Measurements from ENCODE around the gene MAFG.
A peak's percentile ranks its signal among the peaks of the same experiment; 100 is the strongest.

The MAFG gene

DNA sequence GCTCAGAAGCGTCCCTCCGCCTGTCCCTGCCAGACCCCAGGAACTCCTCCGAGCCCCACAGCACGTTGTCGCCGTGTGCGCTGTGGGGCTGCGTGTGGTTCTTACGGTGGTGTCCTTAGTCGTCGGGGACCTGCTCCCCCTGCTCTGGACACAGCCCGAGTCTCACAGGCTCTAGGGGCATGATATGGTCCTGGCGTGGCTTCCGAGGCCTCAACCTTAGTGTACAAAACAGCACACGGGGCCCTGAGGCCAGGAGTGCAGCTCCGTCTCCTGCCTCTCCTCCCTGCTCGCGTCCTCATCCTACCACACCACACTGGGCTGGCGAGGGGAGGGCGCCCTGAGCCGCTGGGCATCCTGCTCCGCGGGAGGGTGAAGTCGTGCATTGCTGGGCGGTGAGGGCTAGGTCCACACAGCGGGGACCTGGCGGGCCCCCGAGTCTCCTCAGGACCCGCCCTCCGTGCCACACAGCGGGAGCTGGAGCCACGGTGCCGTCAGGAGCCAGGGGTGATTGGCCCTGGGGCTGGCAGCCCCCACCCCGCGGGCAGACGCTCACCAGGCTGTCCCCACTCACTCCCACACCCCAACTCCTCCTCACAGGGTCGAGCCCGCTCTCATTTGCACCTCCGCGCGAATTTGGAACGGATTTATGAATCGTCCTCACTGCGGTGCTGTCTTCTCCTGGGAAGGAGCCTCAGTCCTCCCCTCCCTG is 1.2 kb upstream of the MAFG start:
- no peak overlapping the region for H3K27ac ChIP-seq (ENCODE audit: low read depth in 2 of 2, low read length in 2 of 2)
- peaks cover 3 to 10% of the 10 kb centered on the region in 2 donors for H3K27me3 ChIP-seq (ENCODE audit: control insufficient read depth in 2 of 2, insufficient read depth in 2 of 2, low read length in 2 of 2)
- H3K9me3 ChIP-seq (ENCODE audit: control insufficient read depth in 2 of 2, low read length in 2 of 2), result no peaks in the 10 kb centered on the region
- peak overlapping the region in 1 of 2 donors; percentile 24 for H3K9ac ChIP-seq (ENCODE audit: low read depth in 1 of 2, low read length in 2 of 2)
- peak overlapping the region; percentile 45 to 55 for H3K4me3 ChIP-seq (ENCODE audit: low read length in 2 of 2)
- peaks cover 35 to 37% of the 10 kb centered on the region in 2 donors for H3K4me1 ChIP-seq (ENCODE audit: control insufficient read depth in 2 of 2, insufficient read depth in 2 of 2, low read length in 2 of 2)
- H3K36me3 ChIP-seq (ENCODE audit: control insufficient read depth in 2 of 2, insufficient read depth in 2 of 2, low read length in 2 of 2), result no peaks in the 10 kb centered on the region

DNA sequence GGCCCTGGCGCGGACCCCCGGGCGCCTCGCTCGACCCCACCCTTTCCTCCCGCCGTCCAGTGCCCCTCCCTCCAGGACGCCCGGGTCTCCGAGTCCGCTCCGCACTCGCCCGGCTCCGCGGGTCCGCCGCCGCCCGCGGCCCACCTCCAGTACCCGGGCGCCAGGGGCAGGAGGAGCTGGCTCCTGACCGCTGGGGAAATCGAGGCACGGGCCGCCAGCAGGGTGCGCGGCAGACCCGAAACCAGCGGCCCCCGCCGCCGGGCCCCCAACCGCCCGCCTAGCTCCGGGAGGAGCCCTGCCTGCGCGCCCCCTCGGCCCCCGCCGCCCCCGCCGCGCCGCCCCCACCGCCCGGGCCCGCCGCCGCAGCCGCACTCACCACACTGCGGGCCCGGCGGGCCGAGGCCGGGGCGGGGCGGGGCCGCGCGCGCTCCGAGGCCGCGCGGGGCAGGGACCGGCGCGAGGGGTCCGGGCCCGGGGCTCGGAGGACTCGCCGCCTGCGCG is 333 bp downstream of the MAFG start:
- Histone ChIP-seq H3K4me3 (ENCODE audit: low read length in 2 of 2) (peak overlapping the region; percentile 75 to 76), H3K27ac (ENCODE audit: low read depth in 2 of 2, low read length in 2 of 2) (peak overlapping the region; percentile 95 to 97), H3K36me3 (ENCODE audit: control insufficient read depth in 2 of 2, insufficient read depth in 2 of 2, low read length in 2 of 2) (peaks cover 2 to 3% of the 10 kb centered on the region in 2 donors), H3K9me3 (ENCODE audit: control insufficient read depth in 2 of 2, low read length in 2 of 2) (no peaks in the 10 kb centered on the region), H3K4me1 (ENCODE audit: control insufficient read depth in 2 of 2, insufficient read depth in 2 of 2, low read length in 2 of 2) (peaks cover 44 to 50% of the 10 kb centered on the region in 2 donors), H3K9ac (ENCODE audit: low read depth in 1 of 2, low read length in 2 of 2) (peak overlapping the region; percentile 76 to 77), H3K27me3 (ENCODE audit: control insufficient read depth in 2 of 2, insufficient read depth in 2 of 2, low read length in 2 of 2) (peaks cover 3 to 10% of the 10 kb centered on the region in 2 donors)

DNA sequence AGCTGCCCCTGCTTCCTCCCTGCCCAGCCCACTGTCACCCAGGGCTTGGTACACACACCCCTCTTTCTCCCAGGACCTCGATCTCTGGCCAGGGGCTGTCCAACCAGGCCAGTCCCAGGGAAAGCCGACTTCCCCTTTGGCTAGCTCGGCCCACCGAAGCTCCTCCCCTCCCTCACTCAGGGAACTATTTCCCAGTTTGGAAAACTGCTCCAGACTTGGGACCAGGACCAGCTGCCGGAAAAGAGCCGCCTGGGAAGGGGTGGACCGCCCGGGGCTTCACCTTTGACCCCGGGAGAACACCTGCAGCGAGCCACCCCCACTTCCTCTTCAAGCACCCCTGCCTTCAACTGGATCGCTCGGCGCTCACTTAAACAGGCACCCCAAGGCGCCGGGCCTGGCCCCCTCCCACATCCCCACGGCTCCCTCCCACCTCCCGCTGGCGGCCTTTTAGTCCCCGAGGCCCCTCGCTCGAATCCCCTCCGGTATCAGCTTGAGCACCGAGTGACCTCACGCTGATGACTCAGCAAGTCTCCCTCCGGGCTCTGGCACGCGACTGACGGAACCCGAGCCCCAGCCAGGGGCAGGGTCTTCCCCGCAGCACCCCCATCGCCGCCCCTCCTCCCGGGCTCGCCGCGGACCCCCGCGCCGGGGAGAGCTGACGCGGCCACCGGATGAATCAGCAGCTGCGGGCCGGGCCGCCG is 934 bp downstream of the MAFG start:
- Histone ChIP-seq H3K9ac (ENCODE audit: low read depth in 1 of 2, low read length in 2 of 2) (peak overlapping the region; percentile 76 to 77), H3K4me3 (ENCODE audit: low read length in 2 of 2) (peak overlapping the region; percentile 75 to 76), H3K27me3 (ENCODE audit: control insufficient read depth in 2 of 2, insufficient read depth in 2 of 2, low read length in 2 of 2) (peaks cover 3 to 10% of the 10 kb centered on the region in 2 donors), H3K9me3 (ENCODE audit: control insufficient read depth in 2 of 2, low read length in 2 of 2) (no peaks in the 10 kb centered on the region), H3K36me3 (ENCODE audit: control insufficient read depth in 2 of 2, insufficient read depth in 2 of 2, low read length in 2 of 2) (peaks cover 7% of the 10 kb centered on the region in 2 donors), H3K4me1 (ENCODE audit: control insufficient read depth in 2 of 2, insufficient read depth in 2 of 2, low read length in 2 of 2) (peaks cover 43 to 51% of the 10 kb centered on the region in 2 donors), H3K27ac (ENCODE audit: low read depth in 2 of 2, low read length in 2 of 2) (peak overlapping the region; percentile 95 to 97)

DNA sequence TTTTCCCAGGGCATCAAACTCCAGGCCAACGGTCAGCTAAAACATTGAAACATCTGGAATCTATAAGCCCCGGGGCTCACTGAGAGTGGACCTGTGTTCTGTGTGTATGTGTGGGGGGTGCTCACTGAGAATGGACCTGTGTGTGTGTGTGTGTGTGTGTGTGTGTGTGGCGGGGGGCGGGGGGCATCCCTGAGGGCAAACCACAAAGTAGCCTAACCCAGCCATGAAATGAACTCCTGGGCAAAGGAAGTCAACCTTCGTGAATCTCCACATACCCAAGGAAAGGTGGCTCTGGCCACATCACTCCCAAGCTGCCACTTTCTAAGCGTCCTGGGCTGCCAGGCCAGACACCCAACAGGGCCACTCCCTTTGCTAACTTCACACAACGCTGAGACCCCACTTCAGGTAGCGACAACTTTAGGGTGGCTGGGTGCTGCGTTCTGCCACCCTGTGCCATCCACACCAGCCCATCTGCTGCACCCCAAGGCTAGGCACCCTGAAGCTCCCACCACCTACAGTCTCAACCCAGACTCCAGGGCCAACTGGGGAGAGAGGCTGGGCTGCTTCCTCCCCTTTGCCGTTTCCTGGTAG is 1.6 kb downstream of the MAFG start:
- peak overlapping the region; percentile 76 to 77 for H3K9ac ChIP-seq (ENCODE audit: low read depth in 1 of 2, low read length in 2 of 2)
- H3K4me3 ChIP-seq (ENCODE audit: low read length in 2 of 2), result peak overlapping the region; percentile 75 to 76
- H3K27me3 ChIP-seq (ENCODE audit: control insufficient read depth in 2 of 2, insufficient read depth in 2 of 2, low read length in 2 of 2), result peaks cover 3 to 10% of the 10 kb centered on the region in 2 donors
- H3K4me1 ChIP-seq (ENCODE audit: control insufficient read depth in 2 of 2, insufficient read depth in 2 of 2, low read length in 2 of 2), result peaks cover 41 to 50% of the 10 kb centered on the region in 2 donors
- peaks cover 7 to 10% of the 10 kb centered on the region in 2 donors for H3K36me3 ChIP-seq (ENCODE audit: control insufficient read depth in 2 of 2, insufficient read depth in 2 of 2, low read length in 2 of 2)
- H3K27ac ChIP-seq (ENCODE audit: low read depth in 2 of 2, low read length in 2 of 2), result peak overlapping the region; percentile 95 to 97
- no peaks in the 10 kb centered on the region for H3K9me3 ChIP-seq (ENCODE audit: control insufficient read depth in 2 of 2, low read length in 2 of 2)

DNA sequence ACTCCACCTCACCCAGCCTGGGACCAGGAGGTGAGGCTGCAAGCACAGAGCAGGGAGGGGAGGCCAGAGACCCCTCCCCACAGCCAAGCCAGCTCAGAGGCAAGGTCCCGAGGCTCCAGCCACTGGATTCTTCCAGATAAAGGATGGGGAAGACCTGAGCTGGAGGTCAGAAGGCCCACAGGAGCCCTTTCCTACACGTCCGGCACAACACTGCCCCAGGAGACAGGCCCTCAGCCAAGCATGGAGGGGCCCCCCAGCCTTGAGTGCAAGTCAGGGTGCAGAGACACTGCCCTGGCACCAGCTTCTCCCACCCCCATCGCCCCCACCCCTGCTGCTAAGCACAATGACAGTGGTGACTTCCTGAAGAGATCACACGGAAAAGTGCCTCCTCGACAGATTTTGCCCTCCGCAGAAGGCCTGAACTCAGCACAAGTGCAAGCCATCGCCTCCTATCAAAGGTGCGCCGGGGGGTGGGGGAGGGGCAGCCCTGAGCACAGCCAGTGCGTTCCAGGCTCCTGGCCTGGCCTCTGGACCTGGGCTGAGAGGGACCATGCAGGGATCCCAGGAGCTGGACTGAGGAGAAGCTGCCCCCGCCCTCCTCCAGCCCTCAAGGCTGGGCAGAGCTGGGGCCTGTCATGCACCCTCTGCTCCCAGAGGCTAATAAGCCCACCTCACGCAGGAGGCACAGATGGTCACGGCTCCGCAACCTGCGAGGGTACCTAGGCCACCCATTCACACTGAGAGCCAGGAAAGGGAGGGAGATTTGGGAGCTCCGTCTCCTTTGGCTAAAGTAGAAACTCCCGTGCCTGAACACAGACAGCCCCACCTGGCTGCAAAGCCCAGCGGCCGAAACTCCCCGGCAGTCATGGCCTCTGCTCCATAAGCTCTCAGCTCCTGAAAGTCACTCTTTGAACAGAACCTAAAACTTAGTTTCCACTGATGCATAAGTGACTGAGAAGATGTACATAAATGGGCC is 2.7 kb downstream of the MAFG start:
- Histone ChIP-seq H3K9ac (ENCODE audit: low read depth in 1 of 2, low read length in 2 of 2) (no peak overlapping the region), H3K27ac (ENCODE audit: low read depth in 2 of 2, low read length in 2 of 2) (peak overlapping the region in 1 of 2 donors; percentile 32), H3K9me3 (ENCODE audit: control insufficient read depth in 2 of 2, low read length in 2 of 2) (no peaks in the 10 kb centered on the region), H3K27me3 (ENCODE audit: control insufficient read depth in 2 of 2, insufficient read depth in 2 of 2, low read length in 2 of 2) (peaks cover 3 to 10% of the 10 kb centered on the region in 2 donors), H3K4me1 (ENCODE audit: control insufficient read depth in 2 of 2, insufficient read depth in 2 of 2, low read length in 2 of 2) (peaks cover 51 to 53% of the 10 kb centered on the region in 2 donors), H3K36me3 (ENCODE audit: control insufficient read depth in 2 of 2, insufficient read depth in 2 of 2, low read length in 2 of 2) (peaks cover 13 to 17% of the 10 kb centered on the region in 2 donors), H3K4me3 (ENCODE audit: low read length in 2 of 2) (no peak overlapping the region)

DNA sequence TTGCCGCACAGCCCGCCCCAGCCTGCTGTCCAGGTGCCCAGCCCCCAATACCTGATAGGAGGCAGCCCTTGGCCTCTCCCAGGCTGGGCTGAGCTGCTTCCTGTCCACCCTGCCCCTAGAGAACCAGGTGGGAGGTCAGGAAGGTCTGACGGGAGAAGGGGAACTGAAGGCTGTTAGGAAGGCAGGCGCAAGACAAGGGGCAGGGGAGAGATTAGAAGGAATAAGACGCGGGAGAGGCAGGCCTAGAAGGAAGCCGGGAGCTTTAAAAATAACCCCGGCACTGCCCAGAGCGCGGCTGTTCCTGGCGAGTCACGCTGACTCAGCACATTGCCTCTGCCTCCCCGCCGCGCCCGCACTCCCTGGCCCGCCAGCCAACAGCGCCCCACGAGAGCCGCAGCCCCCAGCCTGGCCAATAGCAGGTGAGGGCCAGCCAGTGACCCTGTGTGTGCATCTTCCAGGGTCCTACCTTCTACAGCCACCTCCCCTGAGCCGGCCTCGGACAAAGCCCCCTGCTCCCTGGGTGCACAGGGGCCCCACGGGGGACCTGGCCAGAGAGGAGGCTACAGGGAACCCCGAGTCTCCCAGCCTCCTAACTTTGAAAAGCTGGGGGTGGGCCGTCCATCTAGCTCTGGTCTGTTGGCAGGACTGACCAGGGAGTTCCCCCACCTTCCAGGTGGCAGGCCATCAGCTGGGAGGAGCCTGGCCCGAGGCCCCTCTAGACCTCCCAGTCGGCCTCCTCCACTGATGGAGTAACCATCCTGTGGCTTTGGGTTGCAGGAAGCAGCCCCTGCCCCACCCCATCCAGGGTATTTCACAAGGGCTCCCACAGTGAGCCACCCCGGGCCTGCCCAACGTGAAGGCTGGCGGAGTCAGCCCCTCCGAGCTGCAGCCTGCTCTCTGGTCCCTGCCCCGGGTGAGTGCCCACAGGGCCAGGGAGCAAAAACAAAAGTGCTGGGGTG is 4.0 kb downstream of the MAFG start:
- peak overlapping the region; percentile 3 to 42 for H3K9ac ChIP-seq (ENCODE audit: low read depth in 1 of 2, low read length in 2 of 2)
- peaks cover 0 to 3% of the 10 kb centered on the region in 2 donors for H3K27me3 ChIP-seq (ENCODE audit: control insufficient read depth in 2 of 2, insufficient read depth in 2 of 2, low read length in 2 of 2)
- H3K36me3 ChIP-seq (ENCODE audit: control insufficient read depth in 2 of 2, insufficient read depth in 2 of 2, low read length in 2 of 2), result peaks cover 15 to 19% of the 10 kb centered on the region in 2 donors
- H3K9me3 ChIP-seq (ENCODE audit: control insufficient read depth in 2 of 2, low read length in 2 of 2), result no peaks in the 10 kb centered on the region
- peak overlapping the region; percentile 32 to 59 for H3K27ac ChIP-seq (ENCODE audit: low read depth in 2 of 2, low read length in 2 of 2)
- peak overlapping the region; percentile 31 to 50 for H3K4me3 ChIP-seq (ENCODE audit: low read length in 2 of 2)
- peaks cover 63 to 65% of the 10 kb centered on the region in 2 donors for H3K4me1 ChIP-seq (ENCODE audit: control insufficient read depth in 2 of 2, insufficient read depth in 2 of 2, low read length in 2 of 2)

DNA sequence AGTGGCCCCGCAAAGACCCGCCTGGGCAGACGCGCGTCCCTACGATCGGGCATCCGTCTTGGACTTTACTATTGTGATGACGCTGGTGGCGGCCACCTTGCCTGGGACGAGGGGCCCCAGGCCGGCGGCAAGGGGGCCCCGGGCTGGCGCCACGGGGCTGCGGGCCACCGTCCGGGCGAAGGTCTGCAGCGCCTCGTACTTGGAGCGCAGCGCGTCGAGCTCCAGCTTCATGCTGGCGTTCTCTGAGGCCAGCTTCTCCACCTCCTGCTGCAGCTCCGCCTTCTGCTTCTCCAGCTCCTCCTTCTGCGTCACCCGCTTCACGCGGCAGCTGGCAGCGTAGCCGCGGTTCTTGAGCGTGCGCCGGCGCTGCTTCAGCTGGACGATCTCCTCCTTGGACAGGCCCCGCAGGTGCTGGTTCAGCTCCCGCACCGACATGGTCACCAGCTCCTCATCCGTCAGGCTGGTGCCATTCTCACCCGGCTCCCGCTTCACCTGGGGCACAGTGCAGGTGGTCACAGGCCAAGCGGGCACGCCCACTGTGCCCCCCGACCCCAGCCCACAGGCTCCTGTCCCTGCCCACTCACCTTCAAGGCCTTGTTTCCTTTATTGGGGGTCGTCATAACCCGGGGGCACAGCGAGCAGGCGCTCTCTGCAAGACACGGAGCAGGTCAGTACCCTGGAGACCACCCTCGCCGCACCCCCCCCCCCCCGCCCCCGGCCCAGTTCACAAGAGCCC is 4.8 kb downstream of the MAFG start:
- Histone ChIP-seq H3K27me3 (ENCODE audit: control insufficient read depth in 2 of 2, insufficient read depth in 2 of 2, low read length in 2 of 2) (no peaks in the 10 kb centered on the region), H3K9ac (ENCODE audit: low read depth in 1 of 2, low read length in 2 of 2) (no peak overlapping the region), H3K9me3 (ENCODE audit: control insufficient read depth in 2 of 2, low read length in 2 of 2) (no peaks in the 10 kb centered on the region), H3K36me3 (ENCODE audit: control insufficient read depth in 2 of 2, insufficient read depth in 2 of 2, low read length in 2 of 2) (peaks cover 15 to 19% of the 10 kb centered on the region in 2 donors), H3K27ac (ENCODE audit: low read depth in 2 of 2, low read length in 2 of 2) (peak overlapping the region; percentile 32 to 59), H3K4me3 (ENCODE audit: low read length in 2 of 2) (peak overlapping the region in 1 of 2 donors; percentile 20), H3K4me1 (ENCODE audit: control insufficient read depth in 2 of 2, insufficient read depth in 2 of 2, low read length in 2 of 2) (peaks cover 61 to 62% of the 10 kb centered on the region in 2 donors)

DNA sequence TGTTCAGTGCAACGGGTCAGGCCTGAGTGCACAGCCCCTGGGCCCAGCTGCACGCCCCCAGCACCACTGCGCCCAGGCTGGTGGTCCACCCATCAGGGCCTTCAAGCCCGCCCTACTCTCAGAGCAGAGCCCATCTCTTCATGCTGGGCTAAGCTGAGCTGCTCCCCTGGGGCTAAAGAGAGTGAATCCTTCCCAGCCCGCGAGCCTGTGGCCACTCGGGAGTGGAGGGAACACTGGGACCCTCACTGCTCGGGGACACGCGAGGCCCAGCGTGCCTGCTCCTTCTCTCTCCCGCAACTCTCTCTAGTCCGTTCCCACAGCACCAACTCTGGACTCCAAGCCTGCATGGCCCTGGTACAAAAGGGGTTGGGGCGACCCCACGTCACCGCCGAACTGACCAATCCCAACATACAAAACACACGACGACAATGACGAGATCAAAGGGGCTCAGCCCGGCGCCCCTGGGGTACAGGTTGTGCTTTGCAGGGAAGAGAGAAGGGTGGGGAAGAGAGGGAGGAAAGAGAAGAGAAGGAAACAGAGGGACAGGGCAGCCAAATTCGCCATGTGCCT is 5.5 kb downstream of the MAFG start:
- no peaks in the 10 kb centered on the region for H3K27me3 ChIP-seq (ENCODE audit: control insufficient read depth in 2 of 2, insufficient read depth in 2 of 2, low read length in 2 of 2)
- H3K4me3 ChIP-seq (ENCODE audit: low read length in 2 of 2), result no peak overlapping the region
- H3K27ac ChIP-seq (ENCODE audit: low read depth in 2 of 2, low read length in 2 of 2), result no peak overlapping the region
- H3K9ac ChIP-seq (ENCODE audit: low read depth in 1 of 2, low read length in 2 of 2), result no peak overlapping the region
- no peaks in the 10 kb centered on the region for H3K9me3 ChIP-seq (ENCODE audit: control insufficient read depth in 2 of 2, low read length in 2 of 2)
- peaks cover 63 to 67% of the 10 kb centered on the region in 2 donors for H3K4me1 ChIP-seq (ENCODE audit: control insufficient read depth in 2 of 2, insufficient read depth in 2 of 2, low read length in 2 of 2)
- peaks cover 15 to 19% of the 10 kb centered on the region in 2 donors for H3K36me3 ChIP-seq (ENCODE audit: control insufficient read depth in 2 of 2, insufficient read depth in 2 of 2, low read length in 2 of 2)
